Tibial nerve (tissue), 4 donors: ENCODE measurements around the gene AFMID.

ENCODE experiments used
- EP300 ChIP-seq, 2 donors: sonication (generic); formaldehyde crosslinking; IDR thresholded peaks; one replicate each; pipeline ENCODE4 v1.6.1; 2017; ENCODE audit warnings: antibody characterized with exemption in 2 of 2, mild to moderate bottlenecking in 1 of 2
- TF ChIP-seq, protein P1 (sequence below), 5 experiments: fragments of 200-600 bp in 3 of 5; fragments of 450-650 bp in 2 of 5; sonication (generic) in 3 of 5; IDR thresholded peaks; one replicate each; pipeline ENCODE4 v1.5.1; 2016 to 2019; ENCODE audit warnings: antibody characterized with exemption in 5 of 5, mild to moderate bottlenecking in 3 of 5, moderate library complexity in 2 of 5

DNA sequence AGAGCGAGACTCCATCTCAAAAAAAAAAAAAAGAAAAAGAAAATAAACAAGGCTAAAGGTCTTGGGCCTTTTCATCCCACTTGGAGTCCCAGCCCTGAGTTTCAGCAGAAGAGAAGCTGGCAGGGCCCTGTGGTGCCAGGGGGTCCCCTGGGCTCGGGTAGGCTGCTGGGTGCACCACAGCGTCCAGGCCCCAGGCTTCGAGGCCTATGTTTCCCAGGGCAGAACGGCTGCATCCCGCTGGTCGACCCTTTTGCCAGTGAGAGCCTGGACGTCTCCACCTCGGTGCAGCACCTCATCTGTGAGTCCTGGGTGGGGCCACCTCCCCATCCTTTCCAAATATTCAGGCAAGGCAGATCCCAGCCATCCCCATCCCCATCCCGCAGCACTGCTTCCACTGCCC is 46.5 kb downstream of the AFMID start:
- TF ChIP-seq, protein P1, sequence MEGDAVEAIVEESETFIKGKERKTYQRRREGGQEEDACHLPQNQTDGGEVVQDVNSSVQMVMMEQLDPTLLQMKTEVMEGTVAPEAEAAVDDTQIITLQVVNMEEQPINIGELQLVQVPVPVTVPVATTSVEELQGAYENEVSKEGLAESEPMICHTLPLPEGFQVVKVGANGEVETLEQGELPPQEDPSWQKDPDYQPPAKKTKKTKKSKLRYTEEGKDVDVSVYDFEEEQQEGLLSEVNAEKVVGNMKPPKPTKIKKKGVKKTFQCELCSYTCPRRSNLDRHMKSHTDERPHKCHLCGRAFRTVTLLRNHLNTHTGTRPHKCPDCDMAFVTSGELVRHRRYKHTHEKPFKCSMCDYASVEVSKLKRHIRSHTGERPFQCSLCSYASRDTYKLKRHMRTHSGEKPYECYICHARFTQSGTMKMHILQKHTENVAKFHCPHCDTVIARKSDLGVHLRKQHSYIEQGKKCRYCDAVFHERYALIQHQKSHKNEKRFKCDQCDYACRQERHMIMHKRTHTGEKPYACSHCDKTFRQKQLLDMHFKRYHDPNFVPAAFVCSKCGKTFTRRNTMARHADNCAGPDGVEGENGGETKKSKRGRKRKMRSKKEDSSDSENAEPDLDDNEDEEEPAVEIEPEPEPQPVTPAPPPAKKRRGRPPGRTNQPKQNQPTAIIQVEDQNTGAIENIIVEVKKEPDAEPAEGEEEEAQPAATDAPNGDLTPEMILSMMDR (IDR thresholded peaks at IDR 0.05): no peak
- TF ChIP-seq EP300 (IDR thresholded peaks at IDR 0.05): no peak
